ENCODE measurements around the gene SSTR3.

- TF ChIP-seq TBL1XR1 (IDR thresholded peaks at IDR 0.05; ENCODE audit: low read depth, low read length) (no peak), CTCF (IDR thresholded peaks at IDR 0.05 in 2 of 3, conservative IDR thresholded peaks at IDR 0.05 in 1 of 3; ENCODE audit: control insufficient read depth in 2 of 3, extremely low read depth in 1 of 3, insufficient read depth in 1 of 3, low read depth in 3 of 3, low read length in 3 of 3) (no peak), TAF1 (IDR thresholded peaks at IDR 0.05; ENCODE audit: borderline replicate concordance, low read depth, low read length) (no peak), MAX (IDR thresholded peaks at IDR 0.05; ENCODE audit: low read depth, low read length) (no peak), LARP7 (IDR thresholded peaks at IDR 0.05) (no peak), FOXM1 (IDR thresholded peaks at IDR 0.05; ENCODE audit: low read depth, low read length) (no peak)
Measured at GRCh38 chr22:37254209-37254866, 42.1 kb upstream of the SSTR3 start.

Data from GM12878 (cell line).